GM21381 (cell line): ENCODE results near the gene KLF17.

Experiments
- ATAC-seq: cut with Tn5 transposase; IDR thresholded peaks from one replicate; pipeline ENCODE4 v1.9.1; 2021; ENCODE audit warnings: mild to moderate bottlenecking, moderate library complexity; ENCODE audit not compliant: unreplicated experiment

KLF17 gene

GRCh38 chr1:44118682-44119081 lies at the start of gene KLF17:
TSS of gene KLF17 (plus strand) at chr1:44118821. CDS start at chr1:44118908, 87 bp downstream.
- no peak for ATAC-seq

GRCh38 chr1:44071461-44071860 lies 47.2 kb upstream of the KLF17 start:
- no peak for ATAC-seq

DNA sequence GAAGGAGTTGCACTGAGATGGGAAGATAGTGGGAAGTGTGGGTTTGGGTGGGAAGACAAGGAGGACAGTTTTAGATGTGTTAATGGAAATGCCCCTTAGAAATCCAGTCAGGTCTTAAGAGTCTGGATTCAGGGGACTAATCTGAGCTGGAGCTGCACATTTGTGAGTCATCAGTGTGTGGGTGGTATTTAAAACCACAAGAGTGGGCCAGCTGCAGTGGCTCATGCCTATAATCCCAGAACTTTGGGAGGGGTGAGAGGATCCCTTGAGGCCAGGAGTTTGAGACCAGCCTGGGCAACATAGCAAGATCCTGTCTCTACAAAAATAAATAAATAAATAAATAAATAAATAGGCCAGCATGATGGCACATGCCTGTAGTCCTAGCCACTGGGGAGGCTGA lies 46.4 kb upstream of the KLF17 start:
- ATAC-seq = no peak

GRCh38 chr1:44072821-44073220 lies 45.8 kb upstream of the KLF17 start:
- no peak for ATAC-seq

DNA sequence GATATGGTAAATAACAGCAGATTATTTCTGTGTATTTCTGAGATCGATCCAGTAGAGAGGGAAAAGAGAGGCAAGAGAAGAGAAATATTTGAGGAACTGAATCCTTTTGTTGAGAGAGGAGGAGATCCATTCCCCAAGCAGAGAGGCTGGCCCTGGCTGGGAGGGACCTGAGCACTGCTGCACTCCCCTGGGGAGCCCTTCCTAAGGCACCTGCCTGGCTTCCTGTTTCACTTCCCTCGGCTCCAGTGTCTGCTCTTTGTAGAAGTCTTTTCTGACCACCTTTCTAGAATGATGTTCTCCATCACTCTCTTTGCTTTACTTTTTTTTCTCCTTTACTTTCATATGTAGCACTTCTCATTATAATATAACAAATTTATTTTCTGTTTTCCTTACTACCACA lies 45.1 kb upstream of the KLF17 start:
- no peak for ATAC-seq

GRCh38 chr1:44074415-44074814 lies 44.2 kb upstream of the KLF17 start:
- no peak for ATAC-seq

GRCh38 chr1:44076066-44076465 lies 42.6 kb upstream of the KLF17 start:
- ATAC-seq = no peak

- ATAC-seq = no peak
These were observed 41.2 kb upstream of the KLF17 start for GRCh38 chr1:44077421-44077820.

- no peak for ATAC-seq
These were observed 40.5 kb upstream of the KLF17 start for GRCh38 chr1:44078104-44078503.

DNA sequence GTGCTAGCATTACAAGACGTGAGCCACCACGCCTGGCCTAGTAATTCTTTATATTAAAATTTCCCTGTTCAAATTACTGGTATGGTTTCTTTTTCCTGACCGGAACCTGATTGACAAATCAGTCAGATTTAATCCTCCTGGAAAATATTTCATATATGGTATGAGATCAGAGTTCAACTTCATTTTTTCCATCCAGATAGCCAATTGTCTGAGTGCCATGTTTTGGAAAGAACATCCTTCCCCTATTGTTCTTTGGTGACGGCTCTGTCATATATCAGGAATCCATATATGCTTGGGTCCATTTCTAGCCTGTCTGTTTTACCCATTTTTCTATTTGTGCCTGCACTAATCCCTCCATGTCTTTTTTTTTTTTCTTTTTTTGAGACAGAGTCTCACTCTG lies 39.1 kb upstream of the KLF17 start:
- ATAC-seq = no peak

GRCh38 chr1:44084998-44085675 lies 33.5 kb upstream of the KLF17 start:
- no peak for ATAC-seq

DNA sequence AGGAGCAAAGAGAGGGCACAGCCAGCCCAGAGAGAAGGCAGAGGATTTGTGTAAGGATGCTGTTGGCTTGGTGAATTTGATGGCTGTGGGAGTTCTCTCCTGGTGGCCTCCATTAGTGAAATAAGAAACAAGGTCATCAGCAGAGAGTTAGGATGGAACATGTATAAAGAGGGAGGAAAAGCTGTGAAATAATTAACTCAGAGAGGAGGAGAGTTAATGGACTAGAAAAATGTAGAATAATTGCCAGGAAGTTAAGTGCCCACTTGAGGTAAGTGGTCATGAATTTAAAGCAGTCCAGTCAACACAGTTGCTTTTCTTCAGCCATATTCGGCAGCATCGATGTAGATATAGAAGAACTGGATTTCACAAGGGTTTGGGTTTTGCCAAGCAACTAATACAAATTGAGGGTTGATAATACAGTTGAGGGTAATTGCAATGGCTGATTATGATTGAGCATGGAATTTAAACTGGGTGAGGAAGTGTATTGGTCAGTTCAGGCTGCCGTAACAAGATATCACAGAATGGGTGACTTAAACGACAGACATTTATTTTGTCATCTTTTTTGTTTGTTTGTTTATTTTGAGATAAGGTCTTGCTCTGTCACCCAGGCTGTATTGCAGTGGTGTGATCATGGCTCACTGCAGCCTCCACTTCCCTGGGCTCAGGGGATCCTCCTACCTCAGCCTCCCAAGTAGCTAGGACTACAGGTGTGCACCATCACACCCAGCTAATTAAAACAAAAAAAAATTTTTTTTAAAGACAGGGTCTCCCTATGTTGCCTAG lies 31.7 kb upstream of the KLF17 start:
- no peak for ATAC-seq

- ATAC-seq = no peak
These were observed 29.1 kb upstream of the KLF17 start for GRCh38 chr1:44089371-44090048.

DNA sequence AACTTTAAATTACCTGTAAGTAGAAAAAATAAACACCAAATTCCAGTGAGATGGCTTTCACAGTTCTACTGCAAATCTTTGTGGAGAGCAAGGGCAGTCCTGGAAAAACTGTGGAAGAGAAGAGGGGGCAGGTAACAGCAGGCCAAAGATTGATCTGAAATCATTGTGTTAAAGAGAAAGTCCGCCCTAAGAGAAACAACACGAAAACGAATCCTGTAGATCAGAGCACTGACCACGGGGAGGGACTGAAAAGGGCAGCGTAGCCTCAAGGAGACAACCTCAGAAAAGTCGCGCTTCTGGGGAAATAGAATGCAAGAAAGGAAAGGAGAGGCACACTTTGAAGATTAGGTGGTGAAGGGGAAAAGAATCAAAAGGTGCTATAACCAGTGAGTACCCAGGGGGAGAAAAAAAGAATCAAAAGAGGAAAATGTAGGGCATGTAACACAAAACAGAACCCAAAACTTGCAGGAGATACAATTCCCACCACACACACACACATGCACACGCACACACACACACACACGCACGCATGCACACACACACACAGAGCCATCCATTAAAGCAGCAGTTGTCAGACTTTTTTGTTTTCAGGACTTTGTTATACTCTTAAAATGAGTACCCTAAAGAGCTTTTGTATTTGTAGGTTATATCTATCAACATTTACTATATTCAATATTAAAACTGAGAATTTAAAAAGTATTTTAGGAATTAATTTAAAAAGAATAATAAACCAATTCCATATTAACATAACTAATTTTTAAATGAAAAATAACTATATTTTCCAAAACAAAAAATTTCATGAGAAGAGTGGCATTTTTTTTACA lies 28.0 kb upstream of the KLF17 start:
- no peak for ATAC-seq

DNA sequence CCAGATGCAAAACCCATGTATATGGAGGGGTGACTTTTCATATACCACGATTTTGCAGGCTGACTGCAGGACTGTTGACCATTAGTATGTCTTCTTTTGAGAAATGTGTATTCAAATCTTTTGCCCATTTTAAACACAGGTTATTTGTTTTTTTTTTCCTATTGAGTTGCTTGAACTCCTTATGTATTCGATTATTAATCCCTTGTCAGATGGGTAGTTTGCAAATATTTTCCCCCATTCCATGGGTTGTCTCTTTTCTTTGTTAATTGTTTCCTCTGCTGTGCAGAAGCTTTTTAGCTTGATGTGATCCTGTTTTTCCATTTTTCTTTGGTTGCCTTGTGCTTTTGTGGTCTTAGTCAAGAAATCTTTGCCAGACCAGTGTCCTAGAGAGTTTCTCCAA lies 24.6 kb upstream of the KLF17 start:
- no peak for ATAC-seq

- ATAC-seq = no peak
These were observed 18.3 kb upstream of the KLF17 start for GRCh38 chr1:44100183-44100868.

- no peak for ATAC-seq
These were observed 17.3 kb upstream of the KLF17 start for GRCh38 chr1:44101328-44101727.

GRCh38 chr1:44103270-44104131 lies 15.1 kb upstream of the KLF17 start:
- ATAC-seq = no peak

GRCh38 chr1:44105810-44106209 lies 12.8 kb upstream of the KLF17 start:
- ATAC-seq = no peak

DNA sequence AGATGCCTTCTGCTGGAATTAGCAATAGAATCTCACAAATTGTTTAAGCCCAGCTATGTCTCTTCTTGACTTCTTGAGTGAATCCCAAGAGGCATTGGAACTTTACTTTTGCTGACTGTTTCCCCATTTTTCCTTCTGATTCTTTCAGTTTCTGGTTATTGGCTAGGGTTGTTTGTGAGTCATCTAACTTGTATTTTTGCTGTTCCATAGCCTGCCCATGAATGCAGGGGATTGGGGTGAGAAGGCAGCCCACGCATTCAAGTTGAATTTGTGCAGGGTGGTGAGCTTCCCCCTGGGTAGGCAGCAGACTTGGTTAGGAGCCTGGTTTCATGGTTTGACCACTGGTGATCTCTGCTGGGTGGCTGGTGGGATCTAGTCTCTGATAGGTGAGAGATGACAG lies 10.4 kb upstream of the KLF17 start:
- no peak for ATAC-seq
